PC-3 (cell line): ENCODE results near the gene TMEM44. TPM values are rescaled to one million over a fixed set of nuclear protein-coding genes. Genes with fewer than 3 reads are reported as not detected.

Experiments
- ATAC-seq: fragments of 200-7000 bp; cut with Tn5 transposase; 2 replicates; pipeline ENCODE4 v1.9.1; 2020; ENCODE audit warnings: mild to moderate bottlenecking, moderate library complexity
- BruUV-seq: library from RNA; stranded (reverse); fragments of 400-500 nt; replicated peaks from 2 replicates; lab custom pipeline; 2021; lab: Mats Ljungman, UMichigan
- CTCF ChIA-PET: fragments of 300-600 bp; sonication (Branson Sonifier 250); formaldehyde crosslinking; loops from one replicate; lab custom pipeline; 2022; ENCODE audit warnings: antibody characterized with exemption; lab: Charles Lee
- POLR2A ChIA-PET: fragments of 300-600 bp; sonication (Branson Sonifier 250); formaldehyde crosslinking; loops from one replicate; lab custom pipeline; 2022; ENCODE audit warnings: antibody characterized with exemption; ENCODE audit not compliant: unreplicated experiment; lab: Charles Lee
- DNase-seq: peaks from one replicate; pipeline ENCODE4 v3.0.0-alpha.2; 2015
- H2AFZ ChIP-seq: fragments of 300-600 bp; sonication (generic); 2 replicates; pipeline ENCODE4 v1.6.0; 2016; ENCODE audit warnings: antibody characterized with exemption, low read length
- H3F3A ChIP-seq: fragments of 300-600 bp; sonication (generic); one replicate; pipeline ENCODE4 v1.6.0; 2017; ENCODE audit warnings: antibody characterized with exemption, low read length, control low read depth, mild to moderate bottlenecking; ENCODE audit not compliant: unreplicated experiment
- H3K27ac ChIP-seq: fragments of 300-600 bp; sonication (generic); 2 replicates; pipeline ENCODE4 v1.5.1; 2016; ENCODE audit warnings: mild to moderate bottlenecking, low read length
- H3K27me3 ChIP-seq: fragments of 300-600 bp; sonication (generic); 2 replicates; pipeline ENCODE4 v1.6.1; 2016; ENCODE audit warnings: low read length, mixed read lengths
- H3K36me3 ChIP-seq: fragments of 300-600 bp; sonication (generic); 2 replicates; pipeline ENCODE4 v1.6.1; 2016; ENCODE audit warnings: low read depth, mixed run types, low read length, mixed read lengths
- H3K4me1 ChIP-seq: fragments of 300-600 bp; sonication (generic); 2 replicates; pipeline ENCODE4 v1.5.1; 2016; ENCODE audit warnings: low read length; ENCODE audit not compliant: insufficient read depth
- H3K4me2 ChIP-seq: fragments of 300-600 bp; sonication (generic); 2 replicates; pipeline ENCODE4 v1.6.0; 2016; ENCODE audit warnings: low read length
- H3K4me3 ChIP-seq: fragments of 300-600 bp; sonication (generic); 2 replicates; pipeline ENCODE4 v1.5.1; 2016; ENCODE audit warnings: mild to moderate bottlenecking, low read length, mixed read lengths
- H3K79me2 ChIP-seq: fragments of 300-600 bp; sonication (generic); 2 replicates; pipeline ENCODE4 v1.6.1; 2017; ENCODE audit warnings: low read length, mixed read lengths
- H3K9ac ChIP-seq: fragments of 300-600 bp; sonication (generic); 2 replicates; pipeline ENCODE4 v1.6.0; 2016; ENCODE audit warnings: mild to moderate bottlenecking, low read length
- H3K9me2 ChIP-seq: fragments of 300-600 bp; sonication (generic); replicated peaks from 2 replicates; pipeline ENCODE4 v1.6.1; 2016; ENCODE audit warnings: mixed run types, low read length, mixed read lengths
- H3K9me3 ChIP-seq: fragments of 300-600 bp; sonication (generic); 2 replicates; pipeline ENCODE4 v1.6.1; 2016; ENCODE audit warnings: low read length, mixed read lengths
- H4K20me1 ChIP-seq: fragments of 300-600 bp; sonication (generic); 2 replicates; pipeline ENCODE4 v1.6.1; 2016; ENCODE audit warnings: low read length, mixed read lengths
- EZH2 ChIP-seq: fragments of 300-600 bp; sonication (generic); IDR thresholded peaks from one replicate; pipeline ENCODE4 v1.6.1; 2017; ENCODE audit warnings: antibody characterized with exemption, mild to moderate bottlenecking, low read length; ENCODE audit not compliant: unreplicated experiment
- EZH2phosphoT487 ChIP-seq: fragments of 300-600 bp; sonication (generic); IDR thresholded peaks from 2 replicates; pipeline ENCODE4 v1.6.1; 2018; ENCODE audit warnings: mild to moderate bottlenecking, antibody characterized with exemption, low read length, borderline replicate concordance
- intact Hi-C: fragments of 100-400 bp; cut with micrococcal nuclease; formaldehyde crosslinking; loops from 2 replicates; pipeline ENCODE4 v1.9.0; 2023
- total RNA-seq: library from RNA; depleted of rRNA; stranded (reverse); fragments of >200 nt; gene quantifications from 2 replicates; pipeline ENCODE4 v1.2.3, GENCODE V29; 2014
- TF ChIP-seq, protein P1 (sequence below): fragments of 300-600 bp; sonication (generic); conservative IDR thresholded peaks from 2 replicates; pipeline ENCODE4 v1.5.1; 2017; ENCODE audit warnings: antibody characterized with exemption, low read depth, mild to moderate bottlenecking, low read length

TMEM44 gene
- total RNA-seq, 1 experiment from 2014 or later, result 16.6 TPM

DNA sequence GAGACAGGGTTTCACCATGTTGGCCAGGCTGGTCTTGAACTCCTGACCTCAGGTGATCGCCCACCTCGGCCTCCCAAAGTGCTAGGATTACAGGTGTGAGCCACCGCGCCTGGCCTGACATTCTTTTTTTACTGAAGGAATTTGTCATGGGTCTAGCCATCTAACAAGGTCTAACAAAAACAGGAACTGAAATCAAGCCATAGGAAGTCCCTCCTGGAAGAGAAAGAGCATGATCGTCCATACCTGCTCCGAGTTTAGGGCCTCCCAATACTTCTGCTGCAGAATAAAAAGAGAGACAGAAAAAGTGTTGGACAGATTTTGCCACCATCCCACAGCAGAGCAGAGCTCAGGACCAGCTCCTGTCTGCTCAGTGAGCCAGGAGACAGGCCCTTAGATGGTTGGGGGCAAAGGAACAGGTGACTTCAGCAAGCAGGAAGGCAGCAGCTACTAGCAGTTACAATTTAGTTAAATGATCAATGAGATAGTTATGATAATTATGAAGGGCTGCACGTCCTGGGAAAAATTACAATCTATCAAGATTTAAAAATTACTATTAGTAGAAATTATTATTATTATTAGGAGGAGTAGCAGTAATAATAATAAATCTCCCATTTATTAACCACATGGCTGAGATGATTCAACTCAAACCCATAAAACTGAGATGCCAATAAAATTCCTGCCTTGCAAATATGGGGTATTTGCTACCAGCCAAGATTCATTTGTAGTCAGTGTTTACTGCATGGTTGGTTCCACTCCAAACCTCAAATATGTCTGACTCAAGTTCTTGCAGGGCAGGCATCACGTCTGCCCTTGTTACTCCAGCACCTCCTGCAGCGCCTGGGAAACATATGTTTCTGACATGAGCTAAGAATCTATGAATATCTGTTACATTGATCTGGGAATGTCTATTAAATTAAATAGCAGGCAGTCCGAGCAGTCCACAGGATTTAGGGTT, 40.1 kb downstream of the TMEM44 start:
- peak; percentile 93 for ATAC-seq
- Histone ChIP-seq H3K27ac (peak overlapping the region; percentile 57), H3K9me3 (no peaks in the 10 kb centered on the region), H3K79me2 (no peaks in the 10 kb centered on the region), H2AFZ (no peak overlapping the region), H3K4me1 (peaks cover 22% of the 10 kb centered on the region), H3K27me3 (no peaks in the 10 kb centered on the region), H3K4me3 (no peak overlapping the region), H3K36me3 (no peaks in the 10 kb centered on the region), H3K9me2 (no peaks in the 10 kb centered on the region), H3K4me2 (peak overlapping the region; percentile 63), H4K20me1 (no peaks in the 10 kb centered on the region), H3K9ac (peak overlapping the region; percentile 26; the same call in 1 of the 2 replicates), H3F3A (peaks cover 4% of the 10 kb centered on the region)
- TF ChIP-seq EZH2phosphoT487 (peak; percentile 83), EZH2 (no peak)
- TF ChIP-seq, protein P1, sequence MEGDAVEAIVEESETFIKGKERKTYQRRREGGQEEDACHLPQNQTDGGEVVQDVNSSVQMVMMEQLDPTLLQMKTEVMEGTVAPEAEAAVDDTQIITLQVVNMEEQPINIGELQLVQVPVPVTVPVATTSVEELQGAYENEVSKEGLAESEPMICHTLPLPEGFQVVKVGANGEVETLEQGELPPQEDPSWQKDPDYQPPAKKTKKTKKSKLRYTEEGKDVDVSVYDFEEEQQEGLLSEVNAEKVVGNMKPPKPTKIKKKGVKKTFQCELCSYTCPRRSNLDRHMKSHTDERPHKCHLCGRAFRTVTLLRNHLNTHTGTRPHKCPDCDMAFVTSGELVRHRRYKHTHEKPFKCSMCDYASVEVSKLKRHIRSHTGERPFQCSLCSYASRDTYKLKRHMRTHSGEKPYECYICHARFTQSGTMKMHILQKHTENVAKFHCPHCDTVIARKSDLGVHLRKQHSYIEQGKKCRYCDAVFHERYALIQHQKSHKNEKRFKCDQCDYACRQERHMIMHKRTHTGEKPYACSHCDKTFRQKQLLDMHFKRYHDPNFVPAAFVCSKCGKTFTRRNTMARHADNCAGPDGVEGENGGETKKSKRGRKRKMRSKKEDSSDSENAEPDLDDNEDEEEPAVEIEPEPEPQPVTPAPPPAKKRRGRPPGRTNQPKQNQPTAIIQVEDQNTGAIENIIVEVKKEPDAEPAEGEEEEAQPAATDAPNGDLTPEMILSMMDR, result peak; percentile 41
- intact Hi-C loops, result loop anchor here (1.0 to 5.0 kb wide), 4 partner anchors 9 to 261 kb away; no protein-coding TSS in a partner anchor
- BruUV-seq, result no TSS peak
- DNase-seq, result peak; percentile 99
- ChIA-PET CTCF (interaction anchor here (0.5 to 2.2 kb wide), 8 partner anchors 11 to 143 kb away, joined by 3 to 28 read pairs (median 8); no protein-coding TSS in a partner anchor), POLR2A (interaction anchor here (0.7 to 1.0 kb wide), 2 partner anchors 8 to 142 kb away, joined by 4 to 7 read pairs; no protein-coding TSS in a partner anchor)

DNA sequence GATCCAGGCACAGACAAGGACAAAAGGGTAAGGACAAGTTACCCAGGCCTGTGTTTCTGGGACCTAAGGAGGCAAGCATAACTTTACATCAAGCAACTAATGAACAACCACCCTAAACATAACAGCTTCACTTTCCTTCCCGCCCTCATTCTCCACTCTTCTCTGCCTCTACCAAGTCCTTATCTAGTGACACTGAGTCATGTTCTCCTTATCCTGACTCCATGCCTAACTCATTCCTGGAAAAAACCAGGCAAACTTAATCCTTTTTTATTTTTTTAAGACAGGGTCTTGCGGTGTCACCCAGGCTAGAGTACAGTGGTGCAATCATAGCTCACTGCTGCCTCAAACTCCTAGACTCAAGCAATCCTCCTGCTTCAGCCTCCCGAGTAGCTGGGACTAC, 44.5 kb downstream of the TMEM44 start:
- DNase-seq (no peak), ATAC-seq (no peak)
- H3K9ac ChIP-seq, result no peak overlapping the region
- no peak overlapping the region for H3K4me3 ChIP-seq
- H3K27me3 ChIP-seq, result no peaks in the 10 kb centered on the region
- peaks cover 7% of the 10 kb centered on the region for H3F3A ChIP-seq
- H3K4me2 ChIP-seq, result no peak overlapping the region
- no peaks in the 10 kb centered on the region for H3K36me3 ChIP-seq
- CTCF ChIA-PET, result no interaction called here
- POLR2A ChIA-PET, result no interaction called here
- no TSS peak for BruUV-seq
- intact Hi-C loops, result no loop called here
- H3K9me2 ChIP-seq, result no peaks in the 10 kb centered on the region
- H3K9me3 ChIP-seq, result no peaks in the 10 kb centered on the region
- H4K20me1 ChIP-seq, result no peaks in the 10 kb centered on the region
- peaks cover 47% of the 10 kb centered on the region for H3K4me1 ChIP-seq
- TF ChIP-seq EZH2 (no peak), EZH2phosphoT487 (no peak)
- TF ChIP-seq, protein P1, result no peak
- peaks cover 17% of the 10 kb centered on the region for H3K79me2 ChIP-seq
- no peak overlapping the region for H3K27ac ChIP-seq
- H2AFZ ChIP-seq, result no peak overlapping the region

DNA sequence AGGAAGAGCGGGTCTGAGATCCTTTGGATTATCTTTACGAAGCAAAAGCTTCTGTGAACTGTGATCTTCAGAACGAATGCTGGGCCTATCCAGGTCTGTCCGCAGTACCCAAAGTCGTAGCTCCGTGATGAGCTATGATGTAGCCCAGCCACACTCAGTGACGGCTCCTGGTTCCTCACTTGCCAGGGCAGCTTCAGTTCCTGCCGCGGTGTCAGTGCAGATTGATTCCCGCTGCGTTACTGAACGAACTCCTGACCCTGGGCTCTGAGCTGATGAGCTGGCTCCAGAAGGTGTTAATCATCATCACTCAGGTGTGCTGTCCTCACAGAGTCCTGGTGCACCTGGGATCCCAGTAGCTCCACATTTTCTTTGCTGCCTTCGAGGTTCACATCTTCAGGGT, 45.0 kb downstream of the TMEM44 start:
- H3K4me3 ChIP-seq, result no peak overlapping the region
- CTCF ChIA-PET, result no interaction called here
- peaks cover 17% of the 10 kb centered on the region for H3K79me2 ChIP-seq
- TF ChIP-seq, protein P1, result no peak
- no peak for TF ChIP-seq EZH2phosphoT487
- TF ChIP-seq EZH2, result no peak
- H3K27ac ChIP-seq, result peak overlapping the region; percentile 68
- H3K36me3 ChIP-seq, result no peaks in the 10 kb centered on the region
- no peak overlapping the region for H3K4me2 ChIP-seq
- H3K9ac ChIP-seq, result no peak overlapping the region
- peaks cover 7% of the 10 kb centered on the region for H3F3A ChIP-seq
- no peak overlapping the region for H2AFZ ChIP-seq
- ATAC-seq (no peak), DNase-seq (no peak)
- no peaks in the 10 kb centered on the region for H3K9me3 ChIP-seq
- intact Hi-C loops, result no loop called here
- BruUV-seq, result no TSS peak
- POLR2A ChIA-PET, result no interaction called here
- H3K27me3 ChIP-seq, result no peaks in the 10 kb centered on the region
- H3K4me1 ChIP-seq, result peaks cover 47% of the 10 kb centered on the region
- no peaks in the 10 kb centered on the region for H3K9me2 ChIP-seq
- no peaks in the 10 kb centered on the region for H4K20me1 ChIP-seq
